ENCODE data around the gene CDC7. TPM values are rescaled to one million over a fixed set of nuclear protein-coding genes. Genes with fewer than 3 reads are reported as not detected.

Gene CDC7
- total RNA-seq, 1 donor from 2014 or later = 2.7 TPM

GRCh38 chr1:91503332-91503900 is 2.8 kb downstream of the CDC7 start:
- no peaks in the 10 kb centered on the region for H3K9me3 ChIP-seq
- no peak overlapping the region for H3K27ac ChIP-seq
- intact Hi-C loops (cut with DNase I) = loop anchor here (5.0 to 10.0 kb wide), 2 partner anchors 221 to 581 kb away; partner anchors contain the start of gene BTBD8
- no peak overlapping the region for H3K4me3 ChIP-seq
- TF ChIP-seq CTCF (IDR thresholded peaks at IDR 0.05) = no peak
- H3K27me3 ChIP-seq = no peaks in the 10 kb centered on the region
- H3K4me1 ChIP-seq = no peaks in the 10 kb centered on the region
- DNase-seq (ENCODE audit: low spot score in 2 of 2) = no peak
- H3K36me3 ChIP-seq = no peaks in the 10 kb centered on the region

DNA sequence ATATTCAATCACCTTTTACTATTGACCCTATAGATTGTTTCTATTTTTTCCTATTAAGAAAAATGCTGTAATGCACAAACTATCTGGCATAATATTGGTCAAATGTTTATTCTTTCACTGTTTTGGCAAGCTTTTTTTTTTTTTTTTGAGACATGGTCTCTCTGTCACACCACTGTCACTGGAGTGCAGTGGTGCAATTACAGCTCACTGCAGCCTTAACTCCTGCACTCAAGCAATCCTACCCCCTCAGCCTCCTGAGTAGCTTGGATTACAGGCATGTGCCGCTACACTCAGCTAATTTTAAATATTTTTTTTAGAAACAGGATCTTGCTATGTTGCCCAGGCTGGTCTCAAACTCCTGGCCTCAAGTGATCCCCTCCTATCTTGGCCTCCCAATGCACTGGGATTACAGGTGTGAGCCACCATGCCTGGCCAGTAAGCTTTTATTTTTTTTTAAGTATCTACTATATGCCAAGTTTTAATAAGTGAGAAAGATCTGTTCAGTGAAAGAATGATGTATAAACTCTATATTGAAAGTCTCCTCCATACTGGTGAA is 3.4 kb downstream of the CDC7 start:
- Histone ChIP-seq H3K4me1 (no peaks in the 10 kb centered on the region), H3K27ac (no peak overlapping the region), H3K4me3 (no peak overlapping the region), H3K36me3 (no peaks in the 10 kb centered on the region), H3K9me3 (no peaks in the 10 kb centered on the region), H3K27me3 (no peaks in the 10 kb centered on the region)
- no peak for DNase-seq (ENCODE audit: low spot score in 2 of 2)
- intact Hi-C loops (cut with DNase I) = loop anchor here (5.0 to 10.0 kb wide), 2 partner anchors 222 to 581 kb away; partner anchors contain the start of gene BTBD8
- TF ChIP-seq CTCF (IDR thresholded peaks at IDR 0.05) = no peak

GRCh38 chr1:91505086-91505485 is 4.4 kb downstream of the CDC7 start:
- no peak for TF ChIP-seq CTCF (IDR thresholded peaks at IDR 0.05)
- Histone ChIP-seq H3K9me3 (no peaks in the 10 kb centered on the region), H3K27me3 (no peaks in the 10 kb centered on the region), H3K36me3 (no peaks in the 10 kb centered on the region), H3K27ac (no peak overlapping the region), H3K4me3 (no peak overlapping the region), H3K4me1 (no peaks in the 10 kb centered on the region)
- no peak for DNase-seq (ENCODE audit: low spot score in 2 of 2)
- intact Hi-C loops (cut with DNase I) = loop anchor here (10.0 kb wide), 1 partner anchor 580 kb away; the partner anchor contains the start of gene BTBD8

DNA sequence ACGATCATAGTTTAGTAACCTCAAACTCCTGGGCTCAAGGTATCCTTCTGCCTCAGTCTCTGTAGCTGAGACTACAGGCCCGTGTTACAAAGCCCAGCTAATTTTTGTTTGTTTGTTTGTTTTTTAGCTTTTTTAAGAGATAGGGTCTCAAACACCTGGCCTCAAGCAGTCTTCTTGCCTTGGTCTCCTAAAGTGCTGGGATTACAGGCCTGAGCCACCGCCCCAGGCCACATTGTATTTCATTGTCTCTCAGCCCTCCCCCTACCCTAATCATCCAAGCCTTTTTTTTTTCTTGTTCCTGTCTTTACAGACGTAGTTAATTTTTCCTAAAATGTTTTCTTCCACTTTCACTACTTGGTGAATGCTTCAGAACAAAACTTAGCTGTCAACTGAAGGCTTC is 5.4 kb downstream of the CDC7 start:
- Histone ChIP-seq H3K27me3 (no peaks in the 10 kb centered on the region), H3K36me3 (no peaks in the 10 kb centered on the region), H3K4me1 (no peaks in the 10 kb centered on the region), H3K27ac (no peak overlapping the region), H3K9me3 (no peaks in the 10 kb centered on the region), H3K4me3 (no peak overlapping the region)
- no peak for TF ChIP-seq CTCF (IDR thresholded peaks at IDR 0.05)
- DNase-seq (ENCODE audit: low spot score in 2 of 2) = no peak
- intact Hi-C loops (cut with DNase I) = loop anchor here (10.0 kb wide), 1 partner anchor 579 kb away; the partner anchor contains the start of gene BTBD8

- H3K27ac ChIP-seq = no peak overlapping the region
- no peak overlapping the region for H3K4me3 ChIP-seq
- no peak for TF ChIP-seq CTCF (IDR thresholded peaks at IDR 0.05)
- no peaks in the 10 kb centered on the region for H3K27me3 ChIP-seq
- no peaks in the 10 kb centered on the region for H3K36me3 ChIP-seq
- H3K9me3 ChIP-seq = no peaks in the 10 kb centered on the region
- DNase-seq (ENCODE audit: low spot score in 2 of 2) = no peak
- intact Hi-C loops (cut with DNase I) = loop anchor here (10.0 kb wide), 1 partner anchor 577 kb away; the partner anchor contains the start of gene BTBD8
- H3K4me1 ChIP-seq = no peaks in the 10 kb centered on the region
Measured at GRCh38 chr1:91507328-91507727, 6.7 kb downstream of the CDC7 start.

Measured in ascending aorta (tissue), 2 donors.